ENCODE results near the gene OR10S1. TPM values are rescaled to one million over a fixed set of nuclear protein-coding genes. Genes with fewer than 3 reads are reported as not detected.

The OR10S1 gene
- total RNA-seq, 4 donors from 2014 or later = not detected

GRCh38 chr11:123979311-123979710 lies 1.7 kb upstream of the OR10S1 start:
- no peaks in the 10 kb centered on the region for H3K4me1 ChIP-seq
- no peaks in the 10 kb centered on the region for H3K9me3 ChIP-seq
- TF ChIP-seq POLR2A (IDR thresholded peaks at IDR 0.05) (no peak), CTCF (IDR thresholded peaks at IDR 0.05) (no peak)
- no peak overlapping the region for H3K27ac ChIP-seq
- no peaks in the 10 kb centered on the region for H3K27me3 ChIP-seq
- no peaks in the 10 kb centered on the region for H3K36me3 ChIP-seq
- WGBS, 2 donors = 90 to 95% methylated on average over 5 of the region's 5 CpGs
- DNase-seq = no peak
- intact Hi-C loops (cut with DNase I) = no loop called here
- H3K4me3 ChIP-seq (replicated peaks in 1 of 3) = no peak overlapping the region

GRCh38 chr11:123976770-123977560 lies 616 bp downstream of the OR10S1 start:
- TF ChIP-seq POLR2A (IDR thresholded peaks at IDR 0.05) = no peak
- no peak for TF ChIP-seq CTCF (IDR thresholded peaks at IDR 0.05)
- H3K4me3 ChIP-seq (replicated peaks in 1 of 3) = no peak overlapping the region
- no peak for DNase-seq
- 84 to 91% methylated on average over 18 of the region's 18 CpGs for WGBS, 2 donors
- no peaks in the 10 kb centered on the region for H3K4me1 ChIP-seq
- H3K27ac ChIP-seq = no peak overlapping the region
- no peaks in the 10 kb centered on the region for H3K27me3 ChIP-seq
- H3K9me3 ChIP-seq = no peaks in the 10 kb centered on the region
- intact Hi-C loops (cut with DNase I) = no loop called here
- no peaks in the 10 kb centered on the region for H3K36me3 ChIP-seq

GRCh38 chr11:123973816-123974215 lies 3.8 kb downstream of the OR10S1 start:
- H3K27me3 ChIP-seq = no peaks in the 10 kb centered on the region
- intact Hi-C loops (cut with DNase I) = no loop called here
- TF ChIP-seq POLR2A (IDR thresholded peaks at IDR 0.05) (no peak), CTCF (IDR thresholded peaks at IDR 0.05) (no peak)
- WGBS, 2 donors = 81 to 82% methylated on average over 1 of the region's 1 CpG
- no peaks in the 10 kb centered on the region for H3K9me3 ChIP-seq
- no peaks in the 10 kb centered on the region for H3K4me1 ChIP-seq
- no peak overlapping the region for H3K4me3 ChIP-seq (replicated peaks in 1 of 3)
- DNase-seq = no peak
- no peak overlapping the region for H3K27ac ChIP-seq
- no peaks in the 10 kb centered on the region for H3K36me3 ChIP-seq

GRCh38 chr11:123956752-123957151 lies 20.8 kb downstream of the OR10S1 start:
- DNase-seq = no peak
- Histone ChIP-seq H3K4me3 (replicated peaks in 1 of 3) (no peak overlapping the region), H3K27ac (no peak overlapping the region), H3K4me1 (no peaks in the 10 kb centered on the region), H3K27me3 (no peaks in the 10 kb centered on the region), H3K9me3 (no peaks in the 10 kb centered on the region), H3K36me3 (no peaks in the 10 kb centered on the region)
- intact Hi-C loops (cut with DNase I) = no loop called here
- TF ChIP-seq CTCF (IDR thresholded peaks at IDR 0.05) = no peak
- TF ChIP-seq POLR2A (IDR thresholded peaks at IDR 0.05) = no peak

GRCh38 chr11:123945132-123945531 lies 32.4 kb downstream of the OR10S1 start:
- H3K9me3 ChIP-seq = no peaks in the 10 kb centered on the region
- WGBS, 2 donors = 79 to 82% methylated on average over 1 of the region's 1 CpG
- no peaks in the 10 kb centered on the region for H3K27me3 ChIP-seq
- H3K4me1 ChIP-seq = no peaks in the 10 kb centered on the region
- no peak overlapping the region for H3K4me3 ChIP-seq (replicated peaks in 1 of 3)
- intact Hi-C loops (cut with DNase I) = no loop called here
- no peak for TF ChIP-seq CTCF (IDR thresholded peaks at IDR 0.05)
- no peak overlapping the region for H3K27ac ChIP-seq
- DNase-seq = no peak
- H3K36me3 ChIP-seq = no peaks in the 10 kb centered on the region
